Sigmoid colon (tissue), 7 donors: ENCODE results near the gene MARK4. TPM values are rescaled to one million over a fixed set of nuclear protein-coding genes. Genes with fewer than 3 reads are reported as not detected.

Source experiments
- DNase-seq: peaks from one replicate; pipeline ENCODE4 v3.0.0-alpha.2; 2019
- H3K27ac ChIP-seq, 4 donors: fragments of 200-600 bp; sonication (generic); one replicate each; pipeline ENCODE4 v1.5.1; 2016 to 2019; ENCODE audit warnings: mild to moderate bottlenecking in 1 of 4
- H3K27me3 ChIP-seq, 3 donors: fragments of 200-600 bp; sonication (generic); one replicate each; pipeline ENCODE4 v1.5.1; 2019; ENCODE audit warnings: mild to moderate bottlenecking in 1 of 3
- H3K36me3 ChIP-seq, 4 donors: fragments of 200-600 bp; sonication (generic); one replicate each; pipeline ENCODE4 v1.5.1; 2016 to 2019
- H3K4me1 ChIP-seq, 4 donors: fragments of 200-600 bp; sonication (generic); one replicate each; pipeline ENCODE4 v1.5.1; 2017 to 2019
- H3K4me3 ChIP-seq, 4 donors: fragments of 200-600 bp; sonication (generic); one replicate each; pipeline ENCODE4 v1.5.1; 2017 to 2019; ENCODE audit warnings: mild to moderate bottlenecking in 2 of 4, moderate library complexity in 1 of 4
- H3K9me3 ChIP-seq, 4 donors: fragments of 200-600 bp in 3 of 4; sonication (generic) in 3 of 4; one replicate each; pipeline versions ENCODE4 v1.5.1 to v1.6.1; 2013 to 2019
- CTCF ChIP-seq, 4 experiments: fragments of 450-650 bp in 3 of 4; fragments of 200-600 bp in 1 of 4; IDR thresholded peaks; one replicate each; pipeline ENCODE4 v1.5.1; 2016 to 2019; ENCODE audit warnings: antibody characterized with exemption in 4 of 4, mild to moderate bottlenecking in 3 of 4, moderate library complexity in 2 of 4
- EP300 ChIP-seq, 4 donors: sonication (generic); formaldehyde crosslinking; IDR thresholded peaks; one replicate each; pipeline ENCODE4 v1.6.1; 2017; ENCODE audit warnings: antibody characterized with exemption in 4 of 4
- POLR2A ChIP-seq, 2 donors: fragments of 450-650 bp; IDR thresholded peaks; one replicate each; pipeline ENCODE4 v1.6.1; 2016; ENCODE audit warnings: antibody characterized with exemption in 2 of 2, mild to moderate bottlenecking in 2 of 2, moderate library complexity in 2 of 2
- POLR2AphosphoS5 ChIP-seq, 4 donors: sonication (generic); formaldehyde crosslinking; IDR thresholded peaks; one replicate each; pipeline ENCODE4 v1.6.1; 2017; ENCODE audit warnings: antibody characterized with exemption in 4 of 4
- WGBS, 2 donors: extraction: QIAGEN DNeasy Blood & Tissue Kit; methylation state at CpG; one replicate each; pipeline ENCODE4 v1.1.7; 2013; 5-methylcytosine and 5-hydroxymethylcytosine counted together
- intact Hi-C: fragments of 100-400 bp; cut with DNase I; formaldehyde crosslinking; loops from one replicate; pipeline ENCODE4 v1.15.1; 2023
- polyA plus RNA-seq, 3 donors: library from polyadenylated mRNA; stranded (reverse); fragments of 200-250 nt; gene quantifications; one replicate each; pipeline ENCODE4 v1.2.3, GENCODE V29; 2013
- total RNA-seq, 4 donors: library from RNA; depleted of rRNA; stranded (reverse); fragments of >200 nt; gene quantifications; one replicate each; pipeline ENCODE4 v1.1.0, GENCODE V29; 2016
- donor health status: healthy with polysubstance abuse.
- donor health status: Bipolar disorder and iron deficiency.
- donor health status: healthy.

Gene MARK4
- total and polyA plus RNA-seq, 7 donors = 6.2 to 39.9 (median 12.7) TPM

DNA sequence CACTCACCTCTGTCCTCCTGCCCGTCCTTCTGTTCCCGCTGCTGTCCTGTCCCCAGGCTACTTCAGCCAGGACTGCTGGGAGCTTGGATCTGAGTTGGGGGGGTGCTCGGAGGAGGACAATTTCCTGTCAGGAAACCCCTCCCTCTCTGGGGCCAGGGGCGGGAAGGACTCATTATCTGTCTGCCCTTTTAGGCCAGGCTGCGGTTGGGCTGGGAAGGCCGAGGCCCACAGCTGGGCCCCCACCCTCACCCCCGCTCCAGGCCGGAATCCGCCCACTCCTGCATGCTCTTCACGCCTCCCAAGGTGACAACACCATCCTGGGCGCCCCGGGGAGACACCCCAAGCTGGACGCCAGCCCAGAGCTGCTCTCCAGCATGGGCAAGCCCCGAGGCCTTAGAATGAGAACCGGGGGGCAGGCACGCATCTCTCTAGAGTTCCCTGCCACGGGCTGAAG is 5.7 kb upstream of the MARK4 start, which contains the start of gene EXOC3L2:
Gene EXOC3L2 (minus strand): TSS at position 74 of the 454 bp plus-strand sequence. CDS start 6,362 bp downstream, outside the sequence.
- intact Hi-C loops = loop anchor here (5.0 kb wide), 1 partner anchor 168 kb away; the partner anchor contains the start of genes GEMIN7 and ZNF296
- H3K4me3 ChIP-seq = peak within 1 kb of the TSS in 1 of 4 donors; percentile 3
- H3K4me1 ChIP-seq = peaks cover 0 to 14% (median 9%) of the 10 kb centered on the region in 4 donors
- no peaks in the 10 kb centered on the region for H3K27me3 ChIP-seq
- no peak for DNase-seq
- no peak for TF ChIP-seq POLR2AphosphoS5 (IDR thresholded peaks at IDR 0.05)
- TF ChIP-seq CTCF (IDR thresholded peaks at IDR 0.05) = no peak
- TF ChIP-seq POLR2A (IDR thresholded peaks at IDR 0.05) = no peak
- no peak for TF ChIP-seq EP300 (IDR thresholded peaks at IDR 0.05)
- no peaks in the 10 kb centered on the region for H3K36me3 ChIP-seq
- H3K9me3 ChIP-seq = no peaks in the 10 kb centered on the region
- 70 to 78% methylated on average over 17 of the region's 17 CpGs for WGBS, 2 donors
- H3K27ac ChIP-seq = peak within 1 kb of the TSS in 1 of 4 donors; percentile 27

DNA sequence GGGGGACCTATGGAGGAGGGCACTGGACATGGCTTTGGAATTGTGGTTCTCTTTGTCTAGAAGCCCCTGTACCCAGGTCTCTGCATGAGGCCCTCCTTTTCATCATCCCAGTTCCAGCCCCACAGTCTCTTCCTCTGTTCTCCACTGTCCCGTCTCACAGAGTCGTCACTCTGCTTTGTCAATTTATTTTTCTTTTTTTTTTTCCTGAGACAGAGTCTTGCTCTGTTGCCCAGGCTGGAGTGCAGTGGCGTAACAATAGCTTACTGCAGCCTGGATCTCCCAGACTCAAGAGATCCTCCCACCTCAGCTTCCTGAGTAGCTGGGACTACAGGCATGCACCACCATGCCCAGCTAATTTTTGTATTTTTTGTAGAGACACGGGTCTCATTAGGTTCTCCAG is 5.2 kb upstream of the MARK4 start:
- no peaks in the 10 kb centered on the region for H3K27me3 ChIP-seq
- DNase-seq = no peak
- intact Hi-C loops = loop anchor here (5.0 kb wide), 1 partner anchor 169 kb away; the partner anchor contains the start of genes GEMIN7 and ZNF296
- no peaks in the 10 kb centered on the region for H3K36me3 ChIP-seq
- H3K4me1 ChIP-seq = peaks cover 0 to 18% (median 13%) of the 10 kb centered on the region in 4 donors
- no peak overlapping the region for H3K4me3 ChIP-seq
- no peak for TF ChIP-seq CTCF (IDR thresholded peaks at IDR 0.05)
- no peak for TF ChIP-seq EP300 (IDR thresholded peaks at IDR 0.05)
- TF ChIP-seq POLR2AphosphoS5 (IDR thresholded peaks at IDR 0.05) = no peak
- no peak for TF ChIP-seq POLR2A (IDR thresholded peaks at IDR 0.05)
- WGBS, 2 donors = 66 to 71% methylated on average over 4 of the region's 4 CpGs
- H3K9me3 ChIP-seq = no peaks in the 10 kb centered on the region
- peak overlapping the region in 1 of 4 donors; percentile 27 for H3K27ac ChIP-seq

DNA sequence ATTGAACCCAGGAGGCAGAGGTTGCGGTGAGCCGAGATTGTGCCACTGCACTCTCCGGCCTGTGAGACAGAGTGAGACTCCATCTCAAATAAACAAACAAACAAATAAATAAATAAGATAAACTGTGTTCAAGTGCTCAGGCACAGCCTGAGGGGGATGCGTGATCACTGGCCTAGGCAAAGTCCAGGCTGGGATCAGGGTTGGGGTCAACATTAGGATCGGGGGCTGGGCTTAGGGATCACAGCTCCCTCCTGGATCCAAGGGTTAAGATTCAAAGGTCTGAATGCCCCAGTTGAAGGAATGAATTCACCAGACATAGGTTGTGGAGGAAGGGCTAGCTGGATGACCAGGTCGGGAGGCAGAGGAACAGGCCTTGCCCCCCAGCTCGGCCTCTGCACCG is 3.9 kb upstream of the MARK4 start:
- WGBS, 2 donors = 91 to 93% methylated on average over 8 of the region's 8 CpGs
- no peak overlapping the region for H3K27ac ChIP-seq

GRCh38 chr19:45249261-45250033 is 1.6 kb upstream of the MARK4 start:
- DNase-seq = no peak
- 44 to 65% methylated on average over 11 of the region's 11 CpGs for WGBS, 2 donors
- intact Hi-C loops = loop anchor here (2.0 to 10.0 kb wide), 6 partner anchors 71 to 357 kb away; partner anchors contain the start of genes BLOC1S3, GEMIN7, PPP1R37 and TOMM40
- Histone ChIP-seq H3K4me3 (no peak overlapping the region), H3K36me3 (no peaks in the 10 kb centered on the region), H3K27me3 (no peaks in the 10 kb centered on the region), H3K4me1 (peaks cover 0 to 44% (median 39%) of the 10 kb centered on the region in 4 donors), H3K9me3 (no peaks in the 10 kb centered on the region), H3K27ac (no peak overlapping the region)
- TF ChIP-seq POLR2A (IDR thresholded peaks at IDR 0.05) = no peak

More for the DNA sequence above, 3.9 kb upstream of the MARK4 start:
- Histone ChIP-seq H3K4me1 (peaks cover 0 to 21% (median 17%) of the 10 kb centered on the region in 4 donors), H3K27me3 (no peaks in the 10 kb centered on the region), H3K36me3 (no peaks in the 10 kb centered on the region), H3K4me3 (no peak overlapping the region), H3K9me3 (no peaks in the 10 kb centered on the region)
- TF ChIP-seq CTCF (IDR thresholded peaks at IDR 0.05) (no peak), POLR2A (IDR thresholded peaks at IDR 0.05) (no peak), POLR2AphosphoS5 (IDR thresholded peaks at IDR 0.05) (no peak), EP300 (IDR thresholded peaks at IDR 0.05) (no peak)
- DNase-seq = no peak
- intact Hi-C loops = loop anchor here (5.0 kb wide), 1 partner anchor 170 kb away; the partner anchor contains the start of genes GEMIN7 and ZNF296

- TF ChIP-seq POLR2AphosphoS5 (IDR thresholded peaks at IDR 0.05) = no peak
- TF ChIP-seq EP300 (IDR thresholded peaks at IDR 0.05) = no peak
- no peak for TF ChIP-seq CTCF (IDR thresholded peaks at IDR 0.05)
- intact Hi-C loops = loop anchor here (2.0 to 10.0 kb wide), 5 partner anchors 72 to 358 kb away; partner anchors contain the start of genes BLOC1S3, PPP1R37, TOMM40 and TRAPPC6A
- WGBS, 2 donors = 17 to 46% methylated on average over 13 to 14 of the region's 14 CpGs
- Histone ChIP-seq H3K27me3 (no peaks in the 10 kb centered on the region), H3K4me1 (peaks cover 0 to 46% (median 40%) of the 10 kb centered on the region in 4 donors), H3K9me3 (no peaks in the 10 kb centered on the region), H3K27ac (peak overlapping the region; percentile 67 to 89 (median 81)), H3K36me3 (no peaks in the 10 kb centered on the region), H3K4me3 (peak overlapping the region; percentile 57 to 100 (median 97))
- no peak for DNase-seq
Observed at GRCh38 chr19:45250216-45250831, 747 bp upstream of the MARK4 start.
